H9 (cell line): Measurements from ENCODE around the gene FAM163B. TPM values are rescaled to one million over a fixed set of nuclear protein-coding genes. Genes with fewer than 3 reads are reported as not detected.

Source experiments
- DNase-seq: peaks from one replicate; pipeline ENCODE4 v3.0.0-alpha.2; 2017
- H2AFZ ChIP-seq: one replicate; pipeline ENCODE4 v1.6.1; 2013; ENCODE audit warnings: mild to moderate bottlenecking, low read length, control low read depth, moderate library complexity
- H2AK5ac ChIP-seq: 2 replicates; pipeline ENCODE4 v1.6.1; 2013; ENCODE audit warnings: low read length, control low read depth, mixed read lengths; ENCODE audit not compliant: insufficient read length
- H2BK120ac ChIP-seq: one replicate; pipeline ENCODE4 v1.6.1; 2013; ENCODE audit warnings: low read depth, mild to moderate bottlenecking, low read length, control low read depth, inconsistent platforms; ENCODE audit not compliant: poor library complexity, severe bottlenecking
- H2BK12ac ChIP-seq: 2 replicates; pipeline ENCODE4 v1.6.1; 2013; ENCODE audit warnings: low read length, control low read depth, mixed read lengths, low read depth; ENCODE audit not compliant: insufficient read length
- H2BK15ac ChIP-seq: 2 replicates; pipeline ENCODE4 v1.6.1; 2013; ENCODE audit warnings: low read depth, low read length, control low read depth
- H2BK20ac ChIP-seq: one replicate; pipeline ENCODE4 v1.6.1; 2013; ENCODE audit warnings: low read depth, mild to moderate bottlenecking, low read length, control low read depth, inconsistent platforms; ENCODE audit not compliant: poor library complexity, severe bottlenecking
- H2BK5ac ChIP-seq: 2 replicates; pipeline ENCODE4 v1.6.1; 2013; ENCODE audit warnings: low read length, control low read depth, mixed read lengths; ENCODE audit not compliant: insufficient read length
- H3K14ac ChIP-seq: 2 replicates; pipeline ENCODE4 v1.6.1; 2013; ENCODE audit warnings: low read length, control low read depth; ENCODE audit not compliant: insufficient read depth
- H3K18ac ChIP-seq: 2 replicates; pipeline ENCODE4 v1.6.1; 2013; ENCODE audit warnings: low read depth, mild to moderate bottlenecking, mixed read lengths, low read length, control low read depth; ENCODE audit not compliant: insufficient read length
- H3K23ac ChIP-seq: 2 replicates; pipeline ENCODE4 v1.6.1; 2013; ENCODE audit warnings: low read length, control low read depth, mixed read lengths, low read depth; ENCODE audit not compliant: insufficient read length
- H3K23me2 ChIP-seq: 2 replicates; pipeline ENCODE4 v1.6.1; 2013; ENCODE audit warnings: low read depth, mild to moderate bottlenecking, mixed read lengths, low read length, control low read depth; ENCODE audit not compliant: insufficient read length, poor library complexity, severe bottlenecking
- H3K27ac ChIP-seq: 2 replicates; pipeline ENCODE4 v1.5.1; 2013; ENCODE audit warnings: low read length, control low read depth, mixed read lengths, low read depth; ENCODE audit not compliant: insufficient read length
- H3K27me3 ChIP-seq: 2 replicates; pipeline ENCODE4 v1.6.1; 2013; ENCODE audit warnings: low read length, control low read depth, inconsistent platforms; ENCODE audit not compliant: insufficient read depth
- H3K4ac ChIP-seq: 2 replicates; pipeline ENCODE4 v1.6.1; 2013; ENCODE audit warnings: low read depth, mild to moderate bottlenecking, control low read depth, inconsistent platforms, low read length, moderate library complexity
- H3K4me1 ChIP-seq: 2 replicates; pipeline ENCODE4 v1.6.1; 2013; ENCODE audit warnings: low read length, control low read depth, inconsistent platforms; ENCODE audit not compliant: insufficient read depth
- H3K4me2 ChIP-seq: 2 replicates; pipeline ENCODE4 v1.6.1; 2013; ENCODE audit warnings: low read length, control low read depth, mixed read lengths; ENCODE audit not compliant: insufficient read length, insufficient read depth
- H3K56ac ChIP-seq: 2 replicates; pipeline ENCODE4 v1.6.1; 2013; ENCODE audit warnings: low read depth, mild to moderate bottlenecking, mixed read lengths, low read length, control low read depth; ENCODE audit not compliant: insufficient read length
- H3K79me1 ChIP-seq: 2 replicates; pipeline ENCODE4 v1.6.1; 2013; ENCODE audit warnings: low read depth, mild to moderate bottlenecking, moderate library complexity, low read length, control low read depth, inconsistent platforms; ENCODE audit not compliant: insufficient read depth, poor library complexity, severe bottlenecking
- H3K79me2 ChIP-seq: 2 replicates; pipeline ENCODE4 v1.6.1; 2013; ENCODE audit warnings: low read length, control low read depth, inconsistent platforms; ENCODE audit not compliant: insufficient read depth
- H3K9ac ChIP-seq: 2 replicates; pipeline ENCODE4 v1.6.1; 2013; ENCODE audit warnings: low read length, control low read depth, mixed read lengths; ENCODE audit not compliant: insufficient read length; ENCODE audit errors: extremely low read depth
- H3K9me3 ChIP-seq: one replicate; pipeline ENCODE4 v1.6.1; 2013; ENCODE audit warnings: low read depth, low read length, inconsistent platforms; ENCODE audit not compliant: control insufficient read depth
- H3T11ph ChIP-seq: one replicate; pipeline ENCODE4 v1.6.1; 2013; ENCODE audit warnings: mild to moderate bottlenecking, low read length, control low read depth, inconsistent platforms
- H4K20me1 ChIP-seq: one replicate; pipeline ENCODE4 v1.6.1; 2013; ENCODE audit not compliant: control insufficient read depth, insufficient read length, insufficient read depth
- H4K5ac ChIP-seq: 2 replicates; pipeline ENCODE4 v1.6.1; 2013; ENCODE audit warnings: low read depth, mild to moderate bottlenecking, mixed read lengths, low read length, control low read depth; ENCODE audit not compliant: insufficient read length
- H4K8ac ChIP-seq: replicated peaks from 2 replicates; pipeline ENCODE4 v1.6.1; 2013; ENCODE audit warnings: low read length, control low read depth, mixed read lengths, low read depth; ENCODE audit not compliant: insufficient read length
- H4K91ac ChIP-seq: 2 replicates; pipeline ENCODE4 v1.6.1; 2013; ENCODE audit warnings: low read depth, mild to moderate bottlenecking, moderate library complexity, mixed read lengths, low read length, control low read depth; ENCODE audit not compliant: insufficient read length
- H3K27ac Mint-ChIP-seq, 3 experiments: 2 replicates in 2 of 3; 3 replicates in 1 of 3; pipeline ENCODE4 v1.8.0; 2020 to 2021; ENCODE audit warnings: mixed read lengths in 3 of 3, mild to moderate bottlenecking in 1 of 3, moderate library complexity in 1 of 3
- H3K27me3 Mint-ChIP-seq: 2 replicates; pipeline ENCODE4 v1.8.0; 2021; ENCODE audit warnings: low read depth, mild to moderate bottlenecking, moderate library complexity, mixed read lengths
- H3K36me3 Mint-ChIP-seq, 3 experiments: 2 replicates in 2 of 3; 3 replicates in 1 of 3; pipeline ENCODE4 v1.8.0; 2020 to 2021; ENCODE audit warnings: low read depth in 3 of 3, mixed read lengths in 3 of 3; ENCODE audit not compliant: insufficient read depth in 1 of 3
- H3K4me1 Mint-ChIP-seq, 2 experiments: 2 replicates each; pipeline ENCODE4 v1.8.0; 2020; ENCODE audit warnings: mixed read lengths in 2 of 2
- H3K4me3 Mint-ChIP-seq, 2 experiments: 2 replicates in 1 of 2; 3 replicates in 1 of 2; pipeline ENCODE4 v1.8.0; 2020 to 2021; ENCODE audit warnings: mild to moderate bottlenecking in 2 of 2, mixed read lengths in 2 of 2, moderate library complexity in 1 of 2
- H3K9me3 Mint-ChIP-seq, 2 experiments: 2 replicates in 1 of 2; 3 replicates in 1 of 2; pipeline ENCODE4 v1.8.0; 2020; ENCODE audit warnings: mild to moderate bottlenecking in 2 of 2, mixed read lengths in 2 of 2, moderate library complexity in 1 of 2
- CTCF ChIP-seq: fragments of 200-600 bp; sonication (generic); conservative IDR thresholded peaks from 3 replicates; pipeline ENCODE4 v1.8.0; 2021; ENCODE audit warnings: antibody characterized with exemption, mild to moderate bottlenecking
- WGBS: extraction: QIAGEN DNeasy Blood & Tissue Kit; methylation state at CpG from one replicate; pipeline ENCODE4 v1.1.7; 2013; ENCODE audit warnings: missing lambda C conversion rate, low lambda C conversion rate, mixed read lengths; ENCODE audit not compliant: insufficient read length; ENCODE audit errors: extremely low coverage; 5-methylcytosine and 5-hydroxymethylcytosine counted together
- total RNA-seq: library from RNA; stranded (reverse); gene quantifications from 2 replicates; pipeline ENCODE4 v1.2.1, GENCODE V29; 2021

The FAM163B gene
- total RNA-seq, 1 experiment from 2014 or later = 0.39 TPM

- Mint-ChIP-seq H3K27me3 (peaks cover 23% of the 10 kb centered on the region), H3K36me3 (no peaks in the 10 kb centered on the region; a peak in 1 of 7 replicates), H3K9me3 (no peaks in the 10 kb centered on the region), H3K27ac (no peak overlapping the region; a peak in 1 of 7 replicates), H3K4me3 (no peak overlapping the region), H3K4me1 (peaks cover 5 to 13% of the 10 kb centered on the region in 2 experiments)
- no peak overlapping the region for H3K14ac ChIP-seq
- H3K9me3 ChIP-seq = no peaks in the 10 kb centered on the region
- no peaks in the 10 kb centered on the region for H3K23me2 ChIP-seq
- no peak overlapping the region for H3K23ac ChIP-seq
- H3K56ac ChIP-seq = no peak overlapping the region
- no peaks in the 10 kb centered on the region for H4K20me1 ChIP-seq
- H3K18ac ChIP-seq = no peak overlapping the region
- no peak overlapping the region for H2BK5ac ChIP-seq
- no peak overlapping the region for H3K4me2 ChIP-seq
- H3K9ac ChIP-seq = no peak overlapping the region
- H3K27ac ChIP-seq = no peak overlapping the region
- no peak overlapping the region for H2BK15ac ChIP-seq
- H2BK12ac ChIP-seq = no peak overlapping the region
- no peak overlapping the region for H2BK20ac ChIP-seq
- no peak overlapping the region for H4K91ac ChIP-seq
- H3K27me3 ChIP-seq = no peaks in the 10 kb centered on the region
- no peaks in the 10 kb centered on the region for H3K4me1 ChIP-seq
- TF ChIP-seq CTCF = no peak
- no CpG with 5 or more reads among the region's 25 CpGs for WGBS
- H3K79me2 ChIP-seq = no peaks in the 10 kb centered on the region
- H2AFZ ChIP-seq = no peak overlapping the region
- no peak overlapping the region for H3K4ac ChIP-seq
- DNase-seq = no peak
- no peaks in the 10 kb centered on the region for H3K79me1 ChIP-seq
- H3T11ph ChIP-seq = no peak overlapping the region
- H2BK120ac ChIP-seq = no peak overlapping the region
- no peak overlapping the region for H4K8ac ChIP-seq
- no peak overlapping the region for H2AK5ac ChIP-seq
- no peak overlapping the region for H4K5ac ChIP-seq
Observed at GRCh38 chr9:133647765-133648469, 38.7 kb upstream of the FAM163B start.
